HG02588 (cell line): ENCODE data around the gene SCGN.
"Not testable (repeated sequence)": the region's sequence is repeated elsewhere in the genome, so short reads cannot be mapped to it uniquely, and the experiment has no call there.

Experiments used
- ATAC-seq: cut with Tn5 transposase; IDR thresholded peaks from one replicate; pipeline ENCODE4 v1.9.1; 2021; ENCODE audit warnings: mild to moderate bottlenecking, moderate library complexity; ENCODE audit not compliant: unreplicated experiment

SCGN gene

DNA sequence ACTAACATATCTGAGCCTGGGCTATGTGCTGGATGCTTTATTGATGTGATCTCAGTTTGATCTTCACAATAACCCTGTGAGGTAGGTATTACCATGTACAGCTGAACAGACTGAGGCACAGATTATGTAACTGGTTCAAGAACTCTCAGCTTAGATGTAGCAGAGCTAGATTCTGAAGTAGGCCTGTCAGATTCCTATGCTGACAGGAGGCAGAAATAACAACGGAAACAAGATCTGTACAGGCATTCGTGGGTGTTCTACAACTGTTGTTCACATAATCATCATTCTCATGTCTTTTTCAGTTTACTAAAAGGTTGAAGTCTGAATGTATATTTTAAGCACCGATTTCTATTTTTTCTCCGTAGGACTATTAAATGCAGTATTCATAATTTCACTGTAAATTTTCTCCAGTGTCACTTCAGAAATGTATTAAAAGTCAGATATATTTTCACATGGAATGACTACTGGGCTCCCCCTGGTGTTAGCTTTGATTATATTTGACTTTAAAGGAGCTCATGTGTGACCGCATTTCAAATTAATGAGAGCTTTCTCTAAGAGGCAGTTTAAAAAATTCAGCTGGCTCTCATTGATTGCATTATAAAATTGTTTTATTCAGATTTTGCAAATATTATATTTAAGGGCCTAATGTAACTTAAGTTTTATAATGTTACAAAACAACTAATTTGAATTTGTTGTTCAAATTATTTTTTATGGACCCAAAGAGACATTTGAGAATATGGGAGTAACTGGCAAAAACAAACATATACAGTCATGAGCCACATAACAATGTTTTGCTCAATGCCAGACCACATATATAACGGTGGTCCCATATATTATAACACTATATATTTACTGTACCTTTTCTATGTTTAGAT is 66.1 kb downstream of the SCGN start:
- no peak for ATAC-seq

DNA sequence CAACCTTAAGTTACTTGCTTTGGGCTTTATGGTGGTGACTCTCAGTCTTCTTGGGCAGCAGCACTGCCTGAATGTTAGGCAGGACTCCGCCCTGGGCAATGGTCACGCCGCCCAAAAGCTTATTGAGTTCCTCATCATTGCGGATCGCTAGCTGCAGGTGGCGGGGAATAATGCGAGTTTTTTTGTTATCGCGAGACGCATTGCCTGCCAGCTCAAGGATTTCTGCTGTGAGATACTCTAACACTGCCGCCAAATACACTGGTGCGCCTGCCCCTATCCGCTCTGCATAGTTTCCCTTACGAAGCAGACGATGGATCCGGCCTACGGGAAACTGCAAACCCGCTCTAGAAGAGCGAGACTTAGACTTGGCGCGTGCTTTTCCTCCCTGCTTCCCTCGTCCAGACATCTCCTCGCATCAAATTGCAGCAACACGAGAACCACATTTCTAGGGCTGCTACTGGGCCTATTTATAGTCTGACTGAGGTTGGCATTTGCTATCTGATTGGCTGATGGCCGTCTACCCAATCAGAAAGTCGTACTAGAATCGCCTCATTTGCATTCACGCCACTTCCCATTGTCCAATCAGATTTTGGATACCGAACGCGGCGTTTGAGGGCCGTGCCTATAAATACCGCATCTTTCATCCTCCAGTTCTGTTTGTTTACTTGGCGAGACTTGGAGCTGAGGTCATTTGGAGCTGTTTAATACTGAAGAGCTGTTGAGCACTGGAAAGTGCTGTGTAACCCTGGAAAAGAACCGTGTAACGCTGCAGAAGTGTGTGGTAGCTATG is 74.3 kb downstream of the SCGN start:
- no peak for ATAC-seq

DNA sequence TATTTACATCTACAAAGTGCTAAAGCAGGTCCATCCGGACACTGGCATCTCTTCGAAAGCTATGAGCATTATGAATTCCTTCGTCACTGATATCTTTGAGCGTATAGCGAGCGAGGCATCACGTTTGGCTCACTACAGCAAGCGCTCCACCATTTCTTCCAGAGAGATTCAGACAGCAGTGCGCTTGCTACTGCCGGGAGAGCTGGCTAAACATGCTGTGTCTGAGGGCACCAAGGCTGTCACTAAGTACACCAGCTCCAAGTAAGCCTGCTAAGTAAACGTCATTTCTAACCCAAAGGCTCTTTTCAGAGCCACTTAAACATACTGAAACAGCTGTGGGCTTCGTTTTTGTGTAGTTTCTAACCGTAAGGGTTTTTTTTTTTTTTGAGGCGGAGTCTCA is 75.0 kb downstream of the SCGN start:
- ATAC-seq, result no peak

DNA sequence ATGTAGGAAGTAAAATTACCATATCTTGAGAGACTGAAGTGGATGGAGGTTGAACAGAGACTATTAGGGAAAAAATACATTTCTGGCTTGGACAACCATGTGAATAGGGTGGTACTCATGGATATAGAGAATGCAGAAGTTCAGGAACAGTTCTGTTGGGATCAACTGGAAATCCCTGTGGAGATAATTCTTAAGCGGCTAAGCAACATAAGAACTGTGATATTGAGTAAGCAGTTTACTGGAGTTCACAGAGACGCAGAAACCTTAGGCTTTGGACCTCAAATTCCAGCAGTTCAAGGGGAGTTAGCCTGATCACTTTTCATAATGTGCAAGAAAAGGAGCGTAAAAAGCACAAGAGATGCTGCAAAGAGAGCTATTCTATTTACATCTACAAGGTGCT is 78.9 kb downstream of the SCGN start:
- ATAC-seq, result no peak

DNA sequence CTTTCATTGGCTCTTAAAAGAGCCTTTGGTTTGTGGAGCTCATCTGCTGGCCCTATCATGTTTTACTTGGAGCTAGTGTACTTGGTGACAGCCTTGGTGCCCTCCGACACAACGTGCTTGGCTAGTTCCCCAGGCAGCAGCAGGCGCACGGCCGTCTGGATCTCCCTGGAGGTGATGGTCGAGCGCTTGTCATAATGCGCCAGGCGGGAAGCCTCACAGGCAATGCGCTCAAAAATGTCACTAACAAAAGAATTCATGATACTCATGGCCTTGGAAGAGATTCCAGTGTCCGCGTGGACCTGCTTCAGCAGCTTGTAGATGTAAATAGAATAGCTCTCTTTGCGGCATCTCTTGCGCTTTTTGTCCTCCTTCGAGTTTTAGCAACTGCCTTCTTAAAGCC is 79.7 kb downstream of the SCGN start:
- ATAC-seq, result no peak

DNA sequence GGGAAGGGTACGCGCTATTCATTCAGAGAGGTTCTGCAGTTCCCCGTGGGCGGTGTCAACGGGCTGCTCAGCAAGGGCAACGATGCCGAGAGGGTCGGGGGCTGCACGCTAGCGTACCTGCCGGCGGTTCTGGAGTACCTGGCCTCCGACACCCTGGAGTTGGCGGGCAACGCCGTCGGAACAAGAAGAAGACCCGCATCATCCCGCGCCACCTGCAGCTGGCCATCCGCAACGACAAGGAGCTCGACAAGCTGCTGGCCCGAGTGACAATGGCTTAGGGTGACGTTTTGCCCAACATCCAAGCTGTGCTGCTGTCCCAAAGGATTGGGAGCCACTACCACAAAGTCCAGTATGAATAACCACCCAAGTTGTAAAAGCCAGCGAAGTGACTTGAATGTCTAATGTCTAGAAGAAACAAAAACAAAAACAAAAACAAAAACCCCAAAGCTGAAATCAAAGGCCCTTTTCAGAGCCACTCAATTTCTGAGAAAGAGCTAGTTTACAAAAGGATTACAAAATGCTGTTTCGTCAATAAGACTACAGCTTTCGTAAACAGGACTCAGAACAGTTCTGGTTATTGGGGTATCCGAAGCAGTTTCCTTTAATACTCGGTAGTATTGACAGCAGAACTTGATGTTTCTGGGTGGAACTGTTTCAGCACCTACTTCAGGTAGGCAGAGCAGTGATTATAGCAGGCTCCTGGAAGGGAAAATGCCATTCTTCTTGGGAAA is 80.6 kb downstream of the SCGN start:
- no peak for ATAC-seq

DNA sequence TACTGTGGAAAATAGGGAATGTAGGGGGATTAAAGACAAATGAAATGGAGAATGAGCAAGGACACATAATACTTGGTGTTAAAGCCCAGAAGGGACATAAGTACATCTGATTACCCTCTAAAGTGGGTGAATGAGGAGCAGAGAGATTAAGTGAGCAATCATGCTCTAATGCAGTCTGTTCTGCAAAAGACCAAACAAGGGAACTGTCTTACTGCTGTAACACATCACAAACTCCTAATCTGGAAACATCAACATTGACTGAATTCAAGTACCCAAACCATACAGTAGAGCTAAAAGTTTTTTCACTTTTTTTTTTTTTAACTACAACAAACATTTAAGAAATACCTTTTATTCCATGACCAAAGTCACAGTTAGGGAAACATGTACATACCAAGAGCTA is 83.2 kb downstream of the SCGN start:
- no peak for ATAC-seq

DNA sequence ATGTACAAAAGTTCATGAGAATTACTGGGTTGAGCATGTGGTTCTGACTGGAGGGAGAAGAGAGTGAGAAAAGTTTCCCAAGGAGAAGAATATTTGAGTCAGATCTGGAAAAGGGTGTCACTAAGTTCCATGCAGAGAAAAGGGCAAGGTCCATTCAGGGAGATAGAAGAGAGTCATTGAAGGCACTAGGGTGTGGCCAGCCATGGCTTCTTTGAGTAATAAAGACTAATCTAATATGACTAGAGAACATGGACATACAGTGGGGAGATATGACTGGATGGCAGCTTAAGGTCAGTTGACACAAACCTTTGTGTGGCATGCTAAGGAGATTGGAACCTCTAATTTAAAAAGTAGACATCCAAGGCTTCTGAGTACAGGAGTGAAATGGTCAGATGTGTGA is 91.9 kb downstream of the SCGN start:
- no peak for ATAC-seq

DNA sequence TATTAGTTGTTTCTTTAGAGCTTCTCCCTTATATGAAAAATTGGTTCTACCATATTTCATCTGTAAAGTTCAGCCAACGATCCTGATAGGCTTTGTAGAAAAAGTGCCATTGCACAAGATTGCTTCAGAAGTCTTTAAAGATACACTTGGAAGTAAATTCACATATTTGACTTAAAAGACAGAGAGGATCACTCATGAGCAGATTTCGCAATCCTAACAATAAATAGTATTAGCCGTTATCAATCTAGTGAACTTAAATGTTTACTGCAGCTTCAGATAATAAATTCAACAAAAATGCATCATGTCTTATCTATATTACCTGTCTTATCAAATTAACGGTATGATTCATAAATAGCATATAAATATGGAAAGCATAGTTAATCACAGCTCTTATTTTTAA is 93.8 kb downstream of the SCGN start:
- no peak for ATAC-seq

DNA sequence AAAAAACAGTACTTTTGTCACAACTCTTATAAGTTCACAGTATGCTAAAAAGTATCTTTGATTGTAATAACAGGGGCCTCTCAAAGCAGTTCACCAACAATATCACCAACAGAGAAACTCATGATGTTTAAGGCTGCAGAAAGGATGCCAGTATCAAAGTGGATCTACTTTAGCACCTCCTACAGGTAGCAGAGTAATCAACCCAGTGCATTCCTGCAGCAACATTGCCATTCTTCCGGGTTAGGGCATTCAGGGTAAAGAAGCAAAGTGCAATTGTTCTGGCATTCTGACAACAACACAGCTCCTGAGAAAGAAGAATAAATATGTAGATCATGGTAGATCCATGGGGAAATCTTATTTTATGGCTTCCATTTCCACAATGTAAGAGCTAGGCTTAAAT is 95.0 kb downstream of the SCGN start:
- ATAC-seq, result no peak

DNA sequence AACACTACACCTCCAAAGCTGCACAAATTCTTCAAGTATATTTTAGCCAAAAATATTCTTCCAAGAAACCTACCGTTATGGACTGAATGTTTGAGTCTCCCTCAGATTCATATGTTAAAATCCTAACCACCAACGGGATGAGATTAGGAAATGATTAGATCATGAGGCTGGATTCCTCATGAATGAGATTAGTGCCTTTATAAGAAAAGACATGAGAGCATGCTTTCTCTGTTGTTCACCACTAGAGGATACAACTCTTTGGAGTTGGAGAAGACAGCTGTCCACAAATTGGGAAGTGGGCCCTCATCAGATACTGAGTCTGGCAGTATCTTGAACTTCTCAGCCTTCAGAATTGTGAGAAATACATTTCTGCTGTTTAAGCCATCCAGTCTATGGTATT is 95.5 kb downstream of the SCGN start:
- ATAC-seq, result no peak

DNA sequence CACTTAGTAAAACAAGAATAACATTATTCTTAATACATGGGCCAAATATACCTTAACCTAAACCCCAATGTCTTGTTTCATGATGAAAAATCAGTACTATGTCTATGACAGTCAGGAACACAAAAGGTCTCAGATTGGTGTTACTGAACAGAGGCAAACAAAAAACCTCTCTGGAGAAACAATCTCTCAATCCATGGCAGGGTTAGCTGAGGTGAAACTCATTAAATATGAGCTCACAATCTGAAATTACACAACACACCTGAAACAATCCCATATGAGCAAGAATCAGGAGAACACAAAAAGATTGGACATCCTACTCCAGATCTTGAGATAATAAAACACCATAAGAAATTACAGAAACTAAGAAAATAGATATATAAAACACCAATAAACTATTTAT is 96.0 kb downstream of the SCGN start:
- no peak for ATAC-seq

DNA sequence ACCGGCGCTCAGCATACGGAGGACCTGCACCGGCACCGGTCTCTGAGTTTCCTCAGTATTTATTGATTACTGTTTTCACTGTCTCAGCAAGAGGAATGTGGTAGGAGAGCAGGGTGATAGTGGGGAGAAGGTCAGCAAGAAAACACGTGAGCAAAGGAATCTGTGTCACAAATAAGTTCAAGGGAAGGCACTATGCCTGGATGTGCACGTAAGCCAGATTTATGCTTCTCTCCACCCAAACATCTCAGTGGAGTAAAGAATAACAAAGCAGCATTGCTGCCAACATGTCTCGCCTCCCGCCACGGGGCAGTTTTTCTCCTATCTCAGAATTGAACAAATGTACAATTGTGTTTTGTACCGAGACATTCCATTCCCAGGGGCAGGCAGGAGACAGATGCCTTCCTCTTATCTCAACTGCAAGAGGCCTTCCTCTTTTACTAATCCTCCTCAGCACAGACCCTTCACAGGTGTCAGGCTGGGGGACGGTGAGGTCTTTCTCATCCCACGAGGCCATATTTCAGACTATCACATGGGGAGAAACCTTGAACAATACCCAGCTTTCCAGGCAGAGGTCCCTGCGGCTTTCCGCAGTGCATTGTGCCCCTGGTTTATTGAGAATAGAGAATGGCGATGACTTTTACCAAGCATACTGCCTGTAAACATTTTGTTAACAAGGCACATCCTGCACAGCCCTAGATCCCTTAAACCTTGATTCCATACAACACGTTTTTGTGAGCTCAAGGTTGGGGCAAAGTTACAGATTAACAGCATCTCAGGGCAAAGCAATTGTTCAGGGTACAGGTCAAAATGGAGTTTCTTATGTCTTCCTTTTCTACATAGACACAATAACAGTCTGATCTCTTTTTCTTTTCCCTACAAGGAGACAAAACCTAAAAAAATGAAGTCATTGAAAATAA is 96.8 kb downstream of the SCGN start:
- ATAC-seq, result not testable (repeated sequence)

DNA sequence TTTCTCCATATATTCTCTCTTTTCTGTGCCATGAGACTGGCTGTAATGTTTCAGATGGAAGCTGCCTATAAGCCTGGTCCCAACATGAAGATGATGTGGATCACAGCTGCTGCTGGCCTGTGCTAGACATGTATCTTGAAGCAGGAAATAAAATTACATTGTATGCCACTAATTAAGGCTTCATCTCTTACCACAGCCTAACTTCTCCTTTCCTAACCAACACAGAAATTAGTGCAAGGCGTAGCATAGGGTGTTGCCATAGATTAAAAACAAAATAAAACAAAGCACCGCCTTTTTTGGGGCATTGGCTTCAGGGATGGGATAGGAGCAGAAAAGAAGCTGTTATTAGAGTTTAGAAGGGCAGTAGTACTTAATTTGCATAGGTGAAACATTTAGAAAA is 97.8 kb downstream of the SCGN start:
- no peak for ATAC-seq

DNA sequence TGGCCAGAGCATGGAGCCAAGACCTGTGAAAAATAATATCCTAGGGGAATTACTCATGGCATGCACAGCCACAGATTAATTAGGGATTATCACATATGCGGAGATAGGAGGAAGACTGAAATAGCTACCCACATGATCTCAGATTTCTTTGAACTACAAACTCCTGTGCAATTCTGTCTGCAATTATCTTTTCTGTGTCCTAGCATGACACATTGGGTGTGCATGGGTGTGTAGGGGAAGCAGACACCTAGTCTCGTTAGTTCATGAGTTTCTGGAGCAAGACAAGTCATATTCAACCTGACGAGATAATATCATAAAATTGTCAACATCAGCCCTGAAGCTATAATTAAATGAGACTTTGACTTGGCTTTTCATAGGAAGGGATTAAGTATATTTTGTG is 98.9 kb downstream of the SCGN start:
- ATAC-seq, result no peak
